ENCODE measurements around the gene ADAMTS7. TPM values are rescaled to one million over a fixed set of nuclear protein-coding genes. Genes with fewer than 3 reads are reported as not detected.

The ADAMTS7 gene
- total RNA-seq, 1 experiment from 2014 or later = 12.0 TPM

GRCh38 chr15:78734451-78735064, 76.7 kb downstream of the ADAMTS7 start (continued):
- TF ChIP-seq ZBTB33 (IDR thresholded peaks at IDR 0.05; ENCODE audit: extremely low read depth, insufficient replicate concordance, low read length) = no peak
- no peak for TF ChIP-seq EGR1 (IDR thresholded peaks at IDR 0.05; ENCODE audit: low read depth)
- TF ChIP-seq RAD21 (IDR thresholded peaks at IDR 0.05; ENCODE audit: low read depth) = no peak
- TF ChIP-seq, protein P1, sequence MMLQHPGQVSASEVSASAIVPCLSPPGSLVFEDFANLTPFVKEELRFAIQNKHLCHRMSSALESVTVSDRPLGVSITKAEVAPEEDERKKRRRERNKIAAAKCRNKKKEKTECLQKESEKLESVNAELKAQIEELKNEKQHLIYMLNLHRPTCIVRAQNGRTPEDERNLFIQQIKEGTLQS (IDR thresholded peaks at IDR 0.05) = no peak

- DNase-seq (ENCODE audit: low read depth, low spot score) = no peak
- CTCF ChIA-PET = no interaction called here
- no TSS peak for BruUV-seq (replicated peaks)
- TF ChIP-seq EZH2 (IDR thresholded peaks at IDR 0.05) (no peak), CEBPB (IDR thresholded peaks at IDR 0.05; ENCODE audit: low read depth) (no peak), SIN3A (IDR thresholded peaks at IDR 0.05; ENCODE audit: low read depth) (no peak), YY1 (IDR thresholded peaks at IDR 0.05; ENCODE audit: extremely low read depth, insufficient replicate concordance, low read depth, low read length) (no peak), POLR2AphosphoS5 (IDR thresholded peaks at IDR 0.05; ENCODE audit: low read depth, low read length) (no peak), EZH2phosphoT487 (IDR thresholded peaks at IDR 0.05; ENCODE audit: borderline replicate concordance) (no peak), SP1 (IDR thresholded peaks at IDR 0.05; ENCODE audit: low read depth) (no peak), SRF (IDR thresholded peaks at IDR 0.05; ENCODE audit: low read depth) (no peak), ZBTB33 (IDR thresholded peaks at IDR 0.05; ENCODE audit: extremely low read depth, insufficient replicate concordance, low read length) (no peak), RAD21 (IDR thresholded peaks at IDR 0.05; ENCODE audit: low read depth) (no peak), CBX3 (IDR thresholded peaks at IDR 0.05; ENCODE audit: low read depth) (no peak), FOSL1 (IDR thresholded peaks at IDR 0.05; ENCODE audit: low read depth) (no peak), JUND (IDR thresholded peaks at IDR 0.05) (no peak)
- TF ChIP-seq, protein P2, sequence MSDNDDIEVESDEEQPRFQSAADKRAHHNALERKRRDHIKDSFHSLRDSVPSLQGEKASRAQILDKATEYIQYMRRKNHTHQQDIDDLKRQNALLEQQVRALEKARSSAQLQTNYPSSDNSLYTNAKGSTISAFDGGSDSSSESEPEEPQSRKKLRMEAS (IDR thresholded peaks at IDR 0.05) = no peak
- TF ChIP-seq, protein P3, sequence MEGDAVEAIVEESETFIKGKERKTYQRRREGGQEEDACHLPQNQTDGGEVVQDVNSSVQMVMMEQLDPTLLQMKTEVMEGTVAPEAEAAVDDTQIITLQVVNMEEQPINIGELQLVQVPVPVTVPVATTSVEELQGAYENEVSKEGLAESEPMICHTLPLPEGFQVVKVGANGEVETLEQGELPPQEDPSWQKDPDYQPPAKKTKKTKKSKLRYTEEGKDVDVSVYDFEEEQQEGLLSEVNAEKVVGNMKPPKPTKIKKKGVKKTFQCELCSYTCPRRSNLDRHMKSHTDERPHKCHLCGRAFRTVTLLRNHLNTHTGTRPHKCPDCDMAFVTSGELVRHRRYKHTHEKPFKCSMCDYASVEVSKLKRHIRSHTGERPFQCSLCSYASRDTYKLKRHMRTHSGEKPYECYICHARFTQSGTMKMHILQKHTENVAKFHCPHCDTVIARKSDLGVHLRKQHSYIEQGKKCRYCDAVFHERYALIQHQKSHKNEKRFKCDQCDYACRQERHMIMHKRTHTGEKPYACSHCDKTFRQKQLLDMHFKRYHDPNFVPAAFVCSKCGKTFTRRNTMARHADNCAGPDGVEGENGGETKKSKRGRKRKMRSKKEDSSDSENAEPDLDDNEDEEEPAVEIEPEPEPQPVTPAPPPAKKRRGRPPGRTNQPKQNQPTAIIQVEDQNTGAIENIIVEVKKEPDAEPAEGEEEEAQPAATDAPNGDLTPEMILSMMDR (IDR thresholded peaks at IDR 0.05 in 2 of 3, conservative IDR thresholded peaks at IDR 0.05 in 1 of 3; ENCODE audit: borderline replicate concordance in 1 of 3, insufficient read depth in 1 of 3, low read depth in 2 of 3, low read length in 2 of 3) = no peak
- TF ChIP-seq, protein P1 (IDR thresholded peaks at IDR 0.05) = no peak
These were observed 78.6 kb downstream of the ADAMTS7 start for GRCh38 chr15:78732634-78733033.

More at GRCh38 chr15:78732634-78733033, 78.6 kb downstream of the ADAMTS7 start:
- no peaks in the 10 kb centered on the region for H3K79me2 ChIP-seq (ENCODE audit: insufficient read depth, low read length)
- intact Hi-C loops (cut with micrococcal nuclease) = no loop called here
- no peak overlapping the region for H2AFZ ChIP-seq (ENCODE audit: low read depth, low read length, poor library complexity, severe bottlenecking)
- no peaks in the 10 kb centered on the region for H3K27me3 ChIP-seq (ENCODE audit: insufficient read depth, low read length)
- H3K9me2 ChIP-seq (ENCODE audit: insufficient read depth) = no peaks in the 10 kb centered on the region
- H3K27ac ChIP-seq (ENCODE audit: low read depth, low read length) = no peak overlapping the region
- H3K4me3 ChIP-seq (replicated peaks in 1 of 2; ENCODE audit: low read depth in 1 of 2, low read length in 2 of 2) = no peak overlapping the region
- ChIA-PET RAD21 (ENCODE audit: low non-redundant PET in 1 of 2, low total read pairs in 2 of 2, uncharacterized antibody in 2 of 2, unreplicated experiment in 2 of 2) (no interaction called here), POLR2A (no interaction called here)
- no peaks in the 10 kb centered on the region for H3K36me3 ChIP-seq (ENCODE audit: control insufficient read depth in 1 of 2, insufficient read depth in 2 of 2, low read length in 2 of 2)
- H3K4me2 ChIP-seq (ENCODE audit: low read length) = no peak overlapping the region
- H3K9ac ChIP-seq (ENCODE audit: low read length) = no peak overlapping the region
- no peak for ATAC-seq
- no peaks in the 10 kb centered on the region for H4K20me1 ChIP-seq (ENCODE audit: insufficient read depth)
- H3K9me3 ChIP-seq (ENCODE audit: control insufficient read depth in 1 of 2, insufficient read depth in 1 of 2, low read depth in 1 of 2, low read length in 2 of 2) = no peaks in the 10 kb centered on the region
- peaks cover 0 to 2% of the 10 kb centered on the region in 2 experiments; a peak in 1 of 4 replicates for H3K4me1 ChIP-seq (ENCODE audit: control insufficient read depth in 1 of 2, insufficient read depth in 2 of 2, low read length in 2 of 2)

All from HCT116 (cell line).